NCI-H748 (cell line): ENCODE measurements around the gene BCAS3.

ENCODE experiments used
- DNase-seq: peaks from one replicate; lab custom pipeline; 2025; ENCODE audit not compliant: unreplicated experiment; lab: John Stamatoyannopoulos, UW

Gene BCAS3

GRCh38 chr17:61402073-61402541, 724.5 kb downstream of the BCAS3 start:
- peak; percentile 8 for DNase-seq

- DNase-seq: peak; percentile 77
Measured at GRCh38 chr17:61402978-61403800, 725.5 kb downstream of the BCAS3 start.

- peak; percentile 31 for DNase-seq
Measured at GRCh38 chr17:61403801-61404662, 726.4 kb downstream of the BCAS3 start.

GRCh38 chr17:61404663-61404912, 726.9 kb downstream of the BCAS3 start:
- DNase-seq: no peak

- no peak for DNase-seq
Measured at GRCh38 chr17:61404913-61405685, 727.4 kb downstream of the BCAS3 start.

- no peak for DNase-seq
Measured at GRCh38 chr17:61405686-61406536, 728.3 kb downstream of the BCAS3 start.

- no peak for DNase-seq
Measured at GRCh38 chr17:61406537-61406845, 728.8 kb downstream of the BCAS3 start.

- no peak for DNase-seq
Measured at GRCh38 chr17:61406971-61407911, 729.6 kb downstream of the BCAS3 start.

GRCh38 chr17:61408151-61409041, 730.7 kb downstream of the BCAS3 start:
- DNase-seq: no peak

GRCh38 chr17:61409301-61410112, 731.9 kb downstream of the BCAS3 start:
- DNase-seq: peak; percentile 66

- no peak for DNase-seq
Measured at GRCh38 chr17:61410141-61411010, 732.7 kb downstream of the BCAS3 start.

GRCh38 chr17:61411011-61411260, 733.3 kb downstream of the BCAS3 start:
- DNase-seq: no peak

- DNase-seq: peak; percentile 72
Measured at GRCh38 chr17:61411261-61412142, 733.9 kb downstream of the BCAS3 start.

- peak; percentile 81 for DNase-seq
Measured at GRCh38 chr17:61412143-61412859, 734.6 kb downstream of the BCAS3 start.

- no peak for DNase-seq
Measured at GRCh38 chr17:61412860-61413660, 735.4 kb downstream of the BCAS3 start.
